ENCODE results near the gene CRACR2B.
A peak's percentile ranks its signal among the peaks of the same experiment; 100 is the strongest.

CRACR2B gene

DNA sequence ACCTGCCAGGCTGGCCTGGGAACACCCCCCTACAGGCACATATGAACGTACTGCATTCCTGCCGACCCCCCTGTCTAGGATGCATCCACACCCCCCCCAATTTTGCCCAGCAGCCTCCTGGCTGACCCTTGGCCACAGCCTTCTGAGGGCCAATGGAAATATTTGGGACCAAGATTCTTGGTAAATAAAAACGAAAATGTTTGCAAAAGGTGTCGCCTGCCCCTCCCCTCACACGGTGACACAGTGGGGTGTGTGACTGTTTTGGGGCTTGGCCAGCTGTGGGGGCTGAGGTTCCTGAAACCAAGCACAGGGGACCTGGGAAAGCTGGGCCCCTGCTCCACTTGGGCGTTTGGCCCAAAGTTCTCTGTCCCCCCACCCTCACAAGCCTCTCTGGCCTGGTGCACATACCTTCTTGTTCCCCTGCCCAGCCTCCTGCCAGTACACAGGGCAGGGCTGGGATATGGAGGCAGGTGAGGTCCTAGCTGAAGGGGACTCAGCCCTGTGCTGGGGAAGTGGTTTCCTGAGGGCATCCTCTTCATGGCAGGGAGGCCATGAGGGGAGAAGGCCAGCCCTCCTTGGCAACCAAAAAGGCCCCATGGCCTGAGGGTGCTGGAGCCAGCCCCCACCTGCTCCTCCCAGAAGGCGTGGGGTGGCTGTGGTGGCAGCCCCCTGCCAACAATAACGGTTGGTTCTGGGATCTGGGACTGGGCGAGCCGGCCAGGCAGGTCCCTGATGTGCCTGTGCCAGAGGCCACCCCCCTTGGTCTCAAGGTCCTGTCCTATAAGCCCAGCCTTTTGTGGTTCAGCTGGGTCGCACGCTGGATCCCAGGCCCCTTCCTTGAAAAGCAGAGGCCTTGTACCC is 2.1 kb upstream of the CRACR2B start:
- Histone ChIP-seq H3K9me3 (replicated peaks in 1 of 11) (no peaks in the 10 kb centered on the region), H3K27me3 (peaks cover 55 to 65% (median 59%) of the 10 kb centered on the region in 11 experiments), H4K20me1 (peaks cover 25 to 97% (median 71%) of the 10 kb centered on the region in 11 experiments; a peak in 20 of 22 replicates), H3K27ac (no peak overlapping the region), H3K36me3 (peaks cover 21 to 48% (median 35%) of the 10 kb centered on the region in 11 experiments), H3K4me2 (peak overlapping the region; percentile 1 to 100 (median 100); a peak in 19 of 22 replicates), H3K9ac (peak overlapping the region in 5 of 11 experiments; percentile 17 to 68 (median 27); a peak in 4 of 22 replicates), H3K4me3 (no peak overlapping the region; a peak in 1 of 20 replicates), H3K4me1 (peaks cover 65 to 100% (median 89%) of the 10 kb centered on the region in 10 experiments)
- no peak for TF ChIP-seq Cebpa-rat (IDR thresholded peaks at IDR 0.05)

- TF ChIP-seq Cebpa-rat (IDR thresholded peaks at IDR 0.05): no peak
- Histone ChIP-seq H3K4me1 (peaks cover 65 to 100% (median 89%) of the 10 kb centered on the region in 10 experiments), H3K4me2 (peak overlapping the region; percentile 93 to 100 (median 100)), H3K36me3 (peaks cover 21 to 44% (median 35%) of the 10 kb centered on the region in 11 experiments), H3K9ac (peak overlapping the region in 5 of 11 experiments; percentile 45 to 75 (median 69); a peak in 10 of 22 replicates), H3K27me3 (peaks cover 61 to 71% (median 66%) of the 10 kb centered on the region in 11 experiments), H3K4me3 (peak overlapping the region in 8 of 10 experiments; percentile 55 to 70 (median 62); a peak in 12 of 20 replicates), H3K9me3 (replicated peaks in 1 of 11) (no peaks in the 10 kb centered on the region), H4K20me1 (peaks cover 19 to 97% (median 71%) of the 10 kb centered on the region in 11 experiments; a peak in 20 of 22 replicates), H3K27ac (peak overlapping the region in 4 of 11 experiments; percentile 18 to 57 (median 50); a peak in 5 of 22 replicates)
Observed at GRCh38 chr11:826227-826621, 1.5 kb upstream of the CRACR2B start.

DNA sequence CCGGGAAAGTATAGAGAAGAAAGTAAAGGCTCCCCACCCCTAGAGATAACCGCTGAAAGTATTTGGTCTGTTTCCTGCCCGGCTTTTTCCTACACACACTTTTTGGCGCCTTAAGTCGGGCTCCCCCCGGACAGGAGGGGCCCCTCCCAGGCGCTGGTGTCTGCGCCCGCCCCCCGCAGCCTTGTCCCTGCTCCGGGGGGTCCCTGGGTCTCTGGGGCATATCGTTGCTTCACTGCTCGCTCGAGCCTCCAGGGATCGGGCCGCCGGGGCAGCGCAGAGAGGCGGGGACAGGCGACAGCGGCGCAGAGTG is 928 bp upstream of the CRACR2B start:
- TF ChIP-seq Cebpa-rat (IDR thresholded peaks at IDR 0.05): peak in 2 of 11 experiments; percentile 19 to 23; a peak in 1 of 22 replicates
- H3K4me1 ChIP-seq: peaks cover 65 to 100% (median 89%) of the 10 kb centered on the region in 10 experiments
- peaks cover 13 to 97% (median 71%) of the 10 kb centered on the region in 11 experiments; a peak in 20 of 22 replicates for H4K20me1 ChIP-seq
- peaks cover 21 to 39% (median 35%) of the 10 kb centered on the region in 11 experiments for H3K36me3 ChIP-seq
- no peaks in the 10 kb centered on the region for H3K9me3 ChIP-seq (replicated peaks in 1 of 11)
- peaks cover 67 to 76% (median 71%) of the 10 kb centered on the region in 11 experiments for H3K27me3 ChIP-seq
- peak overlapping the region; percentile 93 to 100 (median 100) for H3K4me2 ChIP-seq
- H3K4me3 ChIP-seq: peak overlapping the region; percentile 55 to 70 (median 60)
- H3K9ac ChIP-seq: peak overlapping the region; percentile 45 to 83 (median 69); a peak in 21 of 22 replicates
- peak overlapping the region; percentile 12 to 64 (median 40); a peak in 16 of 22 replicates for H3K27ac ChIP-seq

GRCh38 chr11:827146-827896 is 398 bp upstream of the CRACR2B start:
- H3K27me3 ChIP-seq: peaks cover 72 to 82% (median 77%) of the 10 kb centered on the region in 11 experiments
- H3K9ac ChIP-seq: peak overlapping the region; percentile 45 to 83 (median 69); a peak in 21 of 22 replicates
- H3K27ac ChIP-seq: peak overlapping the region; percentile 12 to 64 (median 40); a peak in 17 of 22 replicates
- H4K20me1 ChIP-seq: peaks cover 8 to 97% (median 76%) of the 10 kb centered on the region in 11 experiments; a peak in 20 of 22 replicates
- peaks cover 21 to 37% (median 34%) of the 10 kb centered on the region in 11 experiments for H3K36me3 ChIP-seq
- H3K4me1 ChIP-seq: peaks cover 65 to 100% (median 89%) of the 10 kb centered on the region in 10 experiments
- peak overlapping the region; percentile 93 to 100 (median 100) for H3K4me2 ChIP-seq
- H3K4me3 ChIP-seq: peak overlapping the region; percentile 55 to 70 (median 60)
- H3K9me3 ChIP-seq (replicated peaks in 1 of 11): no peaks in the 10 kb centered on the region
- TF ChIP-seq Cebpa-rat (IDR thresholded peaks at IDR 0.05): peak in 1 of 11 experiments; percentile 4; a peak in 1 of 22 replicates

- H3K27ac ChIP-seq: no peak overlapping the region
- H3K9ac ChIP-seq: peak overlapping the region in 7 of 11 experiments; percentile 2 to 52 (median 34); a peak in 7 of 22 replicates
- H4K20me1 ChIP-seq: peaks cover 0 to 94% (median 80%) of the 10 kb centered on the region in 11 experiments; a peak in 19 of 22 replicates
- H3K4me1 ChIP-seq: peaks cover 62 to 94% (median 87%) of the 10 kb centered on the region in 10 experiments
- peak overlapping the region; percentile 79 to 100 (median 100) for H3K4me2 ChIP-seq
- no peaks in the 10 kb centered on the region for H3K9me3 ChIP-seq (replicated peaks in 1 of 11)
- H3K36me3 ChIP-seq: peaks cover 20 to 24% (median 22%) of the 10 kb centered on the region in 11 experiments
- peaks cover 75 to 90% (median 81%) of the 10 kb centered on the region in 11 experiments for H3K27me3 ChIP-seq
- TF ChIP-seq Cebpa-rat (IDR thresholded peaks at IDR 0.05): no peak
- H3K4me3 ChIP-seq: peak overlapping the region in 9 of 10 experiments; percentile 25 to 65 (median 54); a peak in 12 of 20 replicates
Observed at GRCh38 chr11:828506-829175, 922 bp downstream of the CRACR2B start.

GRCh38 chr11:829176-829846 is 1.6 kb downstream of the CRACR2B start:
- H3K27me3 ChIP-seq: peaks cover 75 to 94% (median 83%) of the 10 kb centered on the region in 11 experiments
- H4K20me1 ChIP-seq: peaks cover 5 to 94% (median 86%) of the 10 kb centered on the region in 11 experiments; a peak in 21 of 22 replicates
- H3K4me2 ChIP-seq: peak overlapping the region; percentile 79 to 100 (median 100)
- TF ChIP-seq Cebpa-rat (IDR thresholded peaks at IDR 0.05): no peak
- peaks cover 13 to 17% (median 16%) of the 10 kb centered on the region in 11 experiments for H3K36me3 ChIP-seq
- peaks cover 68 to 94% (median 93%) of the 10 kb centered on the region in 10 experiments for H3K4me1 ChIP-seq
- no peaks in the 10 kb centered on the region for H3K9me3 ChIP-seq (replicated peaks in 1 of 11)
- H3K27ac ChIP-seq: no peak overlapping the region
- H3K9ac ChIP-seq: peak overlapping the region in 9 of 11 experiments; percentile 2 to 52 (median 38); a peak in 13 of 22 replicates
- peak overlapping the region; percentile 25 to 65 (median 52) for H3K4me3 ChIP-seq

DNA sequence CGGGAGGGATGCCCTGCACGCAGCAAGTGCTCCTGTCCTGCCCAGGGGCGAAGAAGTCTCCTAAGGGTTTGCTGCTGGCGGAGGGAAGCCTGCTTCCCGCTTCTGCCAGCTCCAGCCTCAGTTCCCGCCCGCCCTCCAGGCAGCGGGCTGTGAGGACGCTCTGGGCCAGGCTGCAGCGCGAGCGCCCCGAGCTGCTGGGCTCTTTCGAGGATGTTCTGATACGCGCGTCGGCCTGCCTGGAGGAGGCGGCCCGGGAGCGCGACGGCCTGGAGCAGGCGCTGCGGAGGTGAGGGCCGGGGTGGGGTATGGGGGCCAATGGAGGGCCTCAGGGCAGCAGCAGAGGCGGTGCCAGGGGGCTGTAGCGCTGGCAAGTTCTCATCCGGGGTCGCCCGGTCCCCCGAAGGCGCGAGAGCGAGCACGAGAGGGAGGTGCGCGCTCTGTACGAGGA is 2.2 kb downstream of the CRACR2B start:
- Histone ChIP-seq H3K4me3 (peak overlapping the region; percentile 25 to 65 (median 52)), H3K27ac (no peak overlapping the region), H3K36me3 (peaks cover 7 to 12% (median 10%) of the 10 kb centered on the region in 11 experiments), H3K9ac (peak overlapping the region in 10 of 11 experiments; percentile 2 to 52 (median 38); a peak in 16 of 22 replicates), H3K9me3 (replicated peaks in 1 of 11) (no peaks in the 10 kb centered on the region), H3K4me1 (peaks cover 74 to 94% (median 93%) of the 10 kb centered on the region in 10 experiments), H3K4me2 (peak overlapping the region; percentile 79 to 100 (median 100)), H3K27me3 (peaks cover 75 to 95% (median 85%) of the 10 kb centered on the region in 11 experiments), H4K20me1 (peaks cover 10 to 94% (median 86%) of the 10 kb centered on the region in 11 experiments)
- TF ChIP-seq Cebpa-rat (IDR thresholded peaks at IDR 0.05): no peak

Measured in BLaER1 treated with 17β-estradiol and CSF1 and Interleukin-3, amounts not matched to agents 10 nM and 100 nM (cell line).